GM10266 (cell line): ENCODE results near the gene FGD5.

Experiments
- DNase-seq: peaks from one replicate; pipeline ENCODE4 v3.0.0; 2012; ENCODE audit errors: extremely low spot score
- CTCF ChIP-seq: IDR thresholded peaks from 2 replicates; pipeline ENCODE4 v1.5.1; 2012; ENCODE audit warnings: mild to moderate bottlenecking, low read depth; ENCODE audit not compliant: control insufficient read depth, insufficient read depth; ENCODE audit errors: missing control alignments

Gene FGD5

GRCh38 chr3:14926592-14926991, 107.8 kb downstream of the FGD5 start:
- TF ChIP-seq CTCF, result no peak
- no peak for DNase-seq

GRCh38 chr3:14927308-14927707, 108.5 kb downstream of the FGD5 start:
- TF ChIP-seq CTCF, result no peak
- DNase-seq, result no peak

GRCh38 chr3:14929310-14930074, 110.7 kb downstream of the FGD5 start:
- no peak for TF ChIP-seq CTCF
- DNase-seq, result no peak

- no peak for TF ChIP-seq CTCF
- no peak for DNase-seq
Measured at GRCh38 chr3:14933820-14934425, 115.2 kb downstream of the FGD5 start.

GRCh38 chr3:14935592-14936345, 117.0 kb downstream of the FGD5 start:
- no peak for TF ChIP-seq CTCF
- DNase-seq, result no peak

GRCh38 chr3:14938954-14939353, 120.2 kb downstream of the FGD5 start:
- TF ChIP-seq CTCF, result no peak
- no peak for DNase-seq

- DNase-seq, result no peak
- no peak for TF ChIP-seq CTCF
Measured at GRCh38 chr3:14941871-14942270, 123.1 kb downstream of the FGD5 start.
